ENCODE results near the gene MCC.

Gene MCC

GRCh38 chr5:113166852-113167366 is 321.3 kb downstream of the MCC start:
- no peak for DNase-seq

GRCh38 chr5:113166261-113166660 is 322.0 kb downstream of the MCC start:
- DNase-seq: no peak

GRCh38 chr5:113164021-113164420 is 324.2 kb downstream of the MCC start:
- no peak for DNase-seq

- DNase-seq: no peak
Measured at GRCh38 chr5:113163328-113163727, 324.9 kb downstream of the MCC start.

GRCh38 chr5:113162770-113163169 is 325.5 kb downstream of the MCC start:
- no peak for DNase-seq

GRCh38 chr5:113162208-113162607 is 326.0 kb downstream of the MCC start:
- no peak for DNase-seq

GRCh38 chr5:113161806-113162205 is 326.4 kb downstream of the MCC start:
- DNase-seq: no peak

- no peak for DNase-seq
Measured at GRCh38 chr5:113157886-113158285, 330.4 kb downstream of the MCC start.

GRCh38 chr5:113156271-113156877 is 331.9 kb downstream of the MCC start:
- no peak for DNase-seq

GRCh38 chr5:113153512-113154097 is 334.6 kb downstream of the MCC start:
- DNase-seq: no peak

GRCh38 chr5:113152380-113152740 is 335.9 kb downstream of the MCC start:
- no peak for DNase-seq

- no peak for DNase-seq
Measured at GRCh38 chr5:113151641-113152379, 336.4 kb downstream of the MCC start.

- DNase-seq: no peak
Measured at GRCh38 chr5:113150821-113151220, 337.4 kb downstream of the MCC start.

GRCh38 chr5:113150221-113150620 is 338.0 kb downstream of the MCC start:
- DNase-seq: no peak

- DNase-seq: no peak
Measured at GRCh38 chr5:113147537-113147936, 340.7 kb downstream of the MCC start.

- DNase-seq: no peak
Measured at GRCh38 chr5:113147101-113147508, 341.1 kb downstream of the MCC start.

- DNase-seq: no peak
Measured at GRCh38 chr5:113145757-113146387, 342.4 kb downstream of the MCC start.

- no peak for DNase-seq
Measured at GRCh38 chr5:113142186-113142585, 346.1 kb downstream of the MCC start.

- DNase-seq: no peak
Measured at GRCh38 chr5:113140837-113141671, 347.2 kb downstream of the MCC start.

- DNase-seq: no peak
Measured at GRCh38 chr5:113133211-113133975, 354.9 kb downstream of the MCC start.

- no peak for DNase-seq
Measured at GRCh38 chr5:113132564-113132963, 355.7 kb downstream of the MCC start.

Measured in activated CD4-positive, alpha-beta T cell treated with anti-CD3 and anti-CD28 coated beads for 48 hours (primary cell).